ENCODE measurements around the gene DNAJC8.

Gene DNAJC8

DNA sequence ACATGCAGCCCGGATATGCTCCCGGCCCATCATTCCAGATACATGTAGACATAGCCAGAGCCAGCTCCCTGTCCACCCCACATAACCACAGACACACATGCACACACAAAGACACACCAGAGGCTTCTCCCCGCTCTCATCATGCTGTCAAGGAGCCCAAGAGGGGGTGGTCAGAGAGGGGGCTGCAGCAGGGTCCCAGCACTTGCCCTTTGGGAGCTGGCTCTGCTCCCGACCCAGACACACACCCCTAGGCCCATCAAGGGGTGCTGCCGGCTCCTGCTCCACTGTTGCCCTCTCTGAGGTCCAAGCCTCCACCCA, 58.9 kb downstream of the DNAJC8 start:
- in situ Hi-C loops (cut with MboI; ENCODE audit: low pct_unique_long_range_greater_than_20kb, low sequenced_read_pairs, unreplicated experiment) = no loop called here
- TF ChIP-seq, protein P1, sequence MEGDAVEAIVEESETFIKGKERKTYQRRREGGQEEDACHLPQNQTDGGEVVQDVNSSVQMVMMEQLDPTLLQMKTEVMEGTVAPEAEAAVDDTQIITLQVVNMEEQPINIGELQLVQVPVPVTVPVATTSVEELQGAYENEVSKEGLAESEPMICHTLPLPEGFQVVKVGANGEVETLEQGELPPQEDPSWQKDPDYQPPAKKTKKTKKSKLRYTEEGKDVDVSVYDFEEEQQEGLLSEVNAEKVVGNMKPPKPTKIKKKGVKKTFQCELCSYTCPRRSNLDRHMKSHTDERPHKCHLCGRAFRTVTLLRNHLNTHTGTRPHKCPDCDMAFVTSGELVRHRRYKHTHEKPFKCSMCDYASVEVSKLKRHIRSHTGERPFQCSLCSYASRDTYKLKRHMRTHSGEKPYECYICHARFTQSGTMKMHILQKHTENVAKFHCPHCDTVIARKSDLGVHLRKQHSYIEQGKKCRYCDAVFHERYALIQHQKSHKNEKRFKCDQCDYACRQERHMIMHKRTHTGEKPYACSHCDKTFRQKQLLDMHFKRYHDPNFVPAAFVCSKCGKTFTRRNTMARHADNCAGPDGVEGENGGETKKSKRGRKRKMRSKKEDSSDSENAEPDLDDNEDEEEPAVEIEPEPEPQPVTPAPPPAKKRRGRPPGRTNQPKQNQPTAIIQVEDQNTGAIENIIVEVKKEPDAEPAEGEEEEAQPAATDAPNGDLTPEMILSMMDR (IDR thresholded peaks at IDR 0.05; ENCODE audit: extremely low read depth, insufficient read depth, missing control alignments) = no peak
- DNase-seq (ENCODE audit: low spot score) = no peak

GRCh38 chr1:28173151-28173979, 59.5 kb downstream of the DNAJC8 start:
- TF ChIP-seq, protein P1 (IDR thresholded peaks at IDR 0.05; ENCODE audit: extremely low read depth, insufficient read depth, missing control alignments) = no peak
- in situ Hi-C loops (cut with MboI; ENCODE audit: low pct_unique_long_range_greater_than_20kb, low sequenced_read_pairs, unreplicated experiment) = no loop called here
- DNase-seq (ENCODE audit: low spot score) = no peak

- peak; percentile 61 for DNase-seq (ENCODE audit: low spot score)
- in situ Hi-C loops (cut with MboI; ENCODE audit: low pct_unique_long_range_greater_than_20kb, low sequenced_read_pairs, unreplicated experiment) = no loop called here
These were observed 60.1 kb downstream of the DNAJC8 start for GRCh38 chr1:28172713-28173150.

GRCh38 chr1:28171246-28171645, 61.6 kb downstream of the DNAJC8 start:
- TF ChIP-seq, protein P1 (IDR thresholded peaks at IDR 0.05; ENCODE audit: extremely low read depth, insufficient read depth, missing control alignments) = no peak

More at GRCh38 chr1:28172713-28173150, 60.1 kb downstream of the DNAJC8 start:
- TF ChIP-seq, protein P1 (IDR thresholded peaks at IDR 0.05; ENCODE audit: extremely low read depth, insufficient read depth, missing control alignments) = no peak

DNA sequence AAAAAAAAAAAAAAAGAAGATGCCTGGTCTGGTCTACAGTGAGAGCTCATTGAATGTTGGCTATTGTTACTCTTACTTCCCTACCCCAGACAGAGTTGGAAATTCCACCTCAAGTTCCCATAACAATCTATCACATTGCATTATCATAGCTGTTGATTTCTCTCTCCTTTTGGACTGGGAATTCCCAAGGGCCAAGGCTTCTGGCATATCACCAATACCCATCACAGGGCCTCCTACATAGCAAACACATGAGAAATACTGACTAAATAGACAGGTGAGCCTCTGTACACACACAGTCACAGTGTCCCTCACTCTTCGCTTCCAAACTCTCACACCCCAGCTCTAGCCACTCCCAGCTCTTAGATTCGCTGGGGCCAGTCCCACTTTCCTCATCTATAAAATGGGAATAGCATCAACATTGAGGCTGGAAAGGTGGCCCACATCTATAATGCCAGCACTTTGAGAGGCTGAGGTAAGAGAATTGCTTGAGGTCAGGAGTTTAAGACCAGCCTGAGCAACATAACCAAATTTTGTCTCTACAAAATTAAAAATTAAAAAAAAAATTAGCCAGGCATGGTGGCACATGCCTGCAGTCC, 62.7 kb downstream of the DNAJC8 start:
- DNase-seq (ENCODE audit: low spot score) = no peak
- TF ChIP-seq, protein P1 (IDR thresholded peaks at IDR 0.05; ENCODE audit: extremely low read depth, insufficient read depth, missing control alignments) = no peak
- in situ Hi-C loops (cut with MboI; ENCODE audit: low pct_unique_long_range_greater_than_20kb, low sequenced_read_pairs, unreplicated experiment) = no loop called here

More at GRCh38 chr1:28171246-28171645, 61.6 kb downstream of the DNAJC8 start:
- in situ Hi-C loops (cut with MboI; ENCODE audit: low pct_unique_long_range_greater_than_20kb, low sequenced_read_pairs, unreplicated experiment) = no loop called here
- DNase-seq (ENCODE audit: low spot score) = no peak

- no peak for DNase-seq (ENCODE audit: low spot score)
- in situ Hi-C loops (cut with MboI; ENCODE audit: low pct_unique_long_range_greater_than_20kb, low sequenced_read_pairs, unreplicated experiment) = no loop called here
- TF ChIP-seq, protein P1 (IDR thresholded peaks at IDR 0.05; ENCODE audit: extremely low read depth, insufficient read depth, missing control alignments) = no peak
These were observed 69.2 kb downstream of the DNAJC8 start for GRCh38 chr1:28163496-28164161.

Measured in GM13977 (cell line).